ENCODE results near the gene FANCI.

DNA sequence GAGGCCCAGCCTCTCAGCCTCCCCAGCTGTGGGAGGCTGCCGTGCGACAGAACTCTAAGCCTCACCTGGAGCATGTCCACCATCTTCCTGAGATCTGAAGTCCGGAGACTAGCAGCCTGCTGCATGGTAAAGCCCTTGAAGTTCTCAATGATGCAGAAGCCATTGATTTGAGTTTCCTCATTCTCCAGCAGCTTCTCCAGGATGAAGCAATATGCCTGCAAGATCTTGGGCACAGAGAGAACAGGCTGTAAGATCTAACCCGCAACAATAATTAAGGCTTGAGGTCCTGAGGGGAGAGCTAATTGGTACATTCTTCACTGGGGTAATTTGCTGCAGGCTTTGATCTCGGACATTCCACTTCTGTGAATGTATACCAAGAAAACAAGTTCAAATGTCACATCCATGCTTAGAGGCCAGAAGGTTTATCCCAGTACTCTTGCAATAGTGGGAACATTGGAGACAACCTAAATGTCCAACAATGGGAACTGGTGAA, 32.1 kb upstream of the FANCI start:
- no peak for TF ChIP-seq POLR2A (IDR thresholded peaks at IDR 0.05)
- TF ChIP-seq, protein P1, sequence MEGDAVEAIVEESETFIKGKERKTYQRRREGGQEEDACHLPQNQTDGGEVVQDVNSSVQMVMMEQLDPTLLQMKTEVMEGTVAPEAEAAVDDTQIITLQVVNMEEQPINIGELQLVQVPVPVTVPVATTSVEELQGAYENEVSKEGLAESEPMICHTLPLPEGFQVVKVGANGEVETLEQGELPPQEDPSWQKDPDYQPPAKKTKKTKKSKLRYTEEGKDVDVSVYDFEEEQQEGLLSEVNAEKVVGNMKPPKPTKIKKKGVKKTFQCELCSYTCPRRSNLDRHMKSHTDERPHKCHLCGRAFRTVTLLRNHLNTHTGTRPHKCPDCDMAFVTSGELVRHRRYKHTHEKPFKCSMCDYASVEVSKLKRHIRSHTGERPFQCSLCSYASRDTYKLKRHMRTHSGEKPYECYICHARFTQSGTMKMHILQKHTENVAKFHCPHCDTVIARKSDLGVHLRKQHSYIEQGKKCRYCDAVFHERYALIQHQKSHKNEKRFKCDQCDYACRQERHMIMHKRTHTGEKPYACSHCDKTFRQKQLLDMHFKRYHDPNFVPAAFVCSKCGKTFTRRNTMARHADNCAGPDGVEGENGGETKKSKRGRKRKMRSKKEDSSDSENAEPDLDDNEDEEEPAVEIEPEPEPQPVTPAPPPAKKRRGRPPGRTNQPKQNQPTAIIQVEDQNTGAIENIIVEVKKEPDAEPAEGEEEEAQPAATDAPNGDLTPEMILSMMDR (IDR thresholded peaks at IDR 0.05) = no peak

Data from uterus (tissue), 2 donors.